Measurements from ENCODE around the gene DLG1. TPM values are rescaled to one million over a fixed set of nuclear protein-coding genes. Genes with fewer than 3 reads are reported as not detected.

DLG1 gene
- total RNA-seq, 2 experiments from 2014 or later: 48.9 to 95.1 TPM

DNA sequence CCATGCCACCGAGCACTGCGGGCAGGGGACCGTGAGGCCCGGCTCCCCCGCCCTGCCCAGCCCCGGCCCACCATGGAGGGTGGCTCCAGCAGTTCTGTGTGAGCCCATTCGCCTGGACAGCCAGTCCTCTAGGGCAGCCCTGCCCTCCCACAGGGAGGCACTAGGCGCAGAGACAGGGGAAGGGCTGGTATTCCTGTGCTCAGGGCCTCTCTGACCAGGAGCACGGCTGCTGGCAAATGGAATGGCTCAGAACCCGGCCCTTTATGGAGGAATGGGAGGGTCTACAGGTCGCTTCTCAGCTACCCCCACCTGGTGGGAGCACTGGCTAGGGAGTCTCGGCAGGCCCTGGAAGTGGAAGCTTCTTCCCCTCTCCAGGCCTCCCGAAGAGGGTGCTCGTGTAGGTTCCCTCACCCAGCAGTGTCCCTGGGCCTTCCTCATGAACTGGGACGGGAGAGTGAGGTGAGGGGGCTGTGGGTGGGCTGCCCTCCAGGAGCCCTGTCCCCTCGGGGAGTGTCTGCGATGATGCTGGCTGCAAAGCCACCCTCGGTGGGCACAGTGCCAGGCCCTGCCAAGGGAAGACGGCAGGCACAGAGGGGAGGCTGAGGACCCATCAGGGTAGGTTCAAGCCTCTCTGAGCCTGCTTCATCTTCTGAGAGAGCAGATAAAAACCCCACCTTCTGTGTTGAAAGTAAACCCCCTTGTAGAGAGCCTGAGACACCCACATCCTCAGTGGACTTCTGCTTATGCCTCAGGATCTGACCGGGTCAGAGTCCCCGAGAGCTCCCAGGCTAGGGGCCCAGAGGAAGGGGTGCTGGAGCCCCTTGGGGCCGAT lies 270.3 kb downstream of the DLG1 start:
- Histone ChIP-seq H3K27ac (ENCODE audit: low read depth, low read length, poor library complexity, severe bottlenecking) (no peak overlapping the region), H3K4me2 (ENCODE audit: low read length) (peak overlapping the region; percentile 83), H4K20me1 (ENCODE audit: insufficient read depth, low read length) (no peaks in the 10 kb centered on the region), H3K4me3 (ENCODE audit: low read depth, low read length, poor library complexity, severe bottlenecking) (peak overlapping the region; percentile 74), H3K9me3 (ENCODE audit: low read length) (no peaks in the 10 kb centered on the region), H2AFZ (ENCODE audit: low read length) (peak overlapping the region; percentile 88; the same call in 1 of the 2 replicates), H3K9me2 (ENCODE audit: insufficient read depth, low read length) (no peaks in the 10 kb centered on the region), H3K79me2 (ENCODE audit: insufficient read depth, low read depth, low read length) (no peaks in the 10 kb centered on the region), H3K4me1 (ENCODE audit: insufficient read depth, low read length, poor library complexity, severe bottlenecking) (peaks cover 27% of the 10 kb centered on the region), H3K36me3 (ENCODE audit: insufficient read depth, low read length) (no peaks in the 10 kb centered on the region)
- intact Hi-C loops (cut with micrococcal nuclease; ENCODE audit: unreplicated experiment): no loop called here
- DNase-seq (ENCODE audit: low spot score): no peak
- no TSS peak for BruUV-seq (replicated peaks)
- ChIA-PET CTCF (ENCODE audit: unreplicated experiment) (no interaction called here), POLR2A (interaction anchor here (0.9 kb wide), 1 partner anchor 13 kb away, joined by 3 read pairs; no protein-coding TSS in a partner anchor)
- TF ChIP-seq, protein P1, sequence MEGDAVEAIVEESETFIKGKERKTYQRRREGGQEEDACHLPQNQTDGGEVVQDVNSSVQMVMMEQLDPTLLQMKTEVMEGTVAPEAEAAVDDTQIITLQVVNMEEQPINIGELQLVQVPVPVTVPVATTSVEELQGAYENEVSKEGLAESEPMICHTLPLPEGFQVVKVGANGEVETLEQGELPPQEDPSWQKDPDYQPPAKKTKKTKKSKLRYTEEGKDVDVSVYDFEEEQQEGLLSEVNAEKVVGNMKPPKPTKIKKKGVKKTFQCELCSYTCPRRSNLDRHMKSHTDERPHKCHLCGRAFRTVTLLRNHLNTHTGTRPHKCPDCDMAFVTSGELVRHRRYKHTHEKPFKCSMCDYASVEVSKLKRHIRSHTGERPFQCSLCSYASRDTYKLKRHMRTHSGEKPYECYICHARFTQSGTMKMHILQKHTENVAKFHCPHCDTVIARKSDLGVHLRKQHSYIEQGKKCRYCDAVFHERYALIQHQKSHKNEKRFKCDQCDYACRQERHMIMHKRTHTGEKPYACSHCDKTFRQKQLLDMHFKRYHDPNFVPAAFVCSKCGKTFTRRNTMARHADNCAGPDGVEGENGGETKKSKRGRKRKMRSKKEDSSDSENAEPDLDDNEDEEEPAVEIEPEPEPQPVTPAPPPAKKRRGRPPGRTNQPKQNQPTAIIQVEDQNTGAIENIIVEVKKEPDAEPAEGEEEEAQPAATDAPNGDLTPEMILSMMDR (conservative IDR thresholded peaks at IDR 0.05; ENCODE audit: low read length): no peak
- TF ChIP-seq EZH2phosphoT487 (IDR thresholded peaks at IDR 0.05; ENCODE audit: borderline replicate concordance, low read depth, low read length): no peak

DNA sequence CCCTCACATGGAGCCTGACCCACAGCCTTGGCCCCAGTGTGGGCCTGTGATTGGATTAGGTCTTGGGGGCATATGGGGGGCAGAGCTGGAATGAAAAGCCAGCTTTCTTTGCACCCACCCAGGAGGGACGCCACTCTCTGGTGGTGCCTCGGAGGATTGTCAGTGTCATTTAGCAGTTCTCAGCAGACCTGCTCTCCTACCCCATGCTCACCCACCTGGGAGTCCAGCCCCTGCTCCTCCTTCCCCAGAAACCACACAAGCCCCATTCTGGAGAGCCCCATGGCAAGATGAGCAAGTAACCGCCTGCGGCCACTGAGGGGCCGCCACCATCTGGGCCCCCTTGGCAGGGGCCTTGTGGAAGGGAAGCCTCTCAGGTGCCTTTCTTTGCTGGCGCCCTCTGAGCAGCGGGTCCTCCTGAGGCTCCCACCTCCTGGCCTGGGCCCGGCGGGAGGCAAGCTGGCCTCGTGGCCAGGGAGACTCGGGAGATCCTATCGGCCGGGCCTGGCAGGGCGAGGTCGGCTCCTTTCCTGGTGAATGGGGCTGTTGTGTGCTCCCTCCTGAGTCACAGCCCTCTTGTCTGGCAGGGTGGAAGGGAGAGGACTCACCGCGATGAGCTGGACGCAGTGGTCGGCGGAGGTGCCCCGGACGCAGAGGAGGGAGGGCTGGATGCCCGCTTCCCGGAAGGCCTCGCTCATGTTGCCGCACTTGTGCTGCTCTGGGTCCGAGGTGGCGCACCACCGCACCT lies 271.1 kb downstream of the DLG1 start:
- CTCF ChIA-PET (ENCODE audit: unreplicated experiment): no interaction called here
- H3K27ac ChIP-seq (ENCODE audit: low read depth, low read length, poor library complexity, severe bottlenecking): no peak overlapping the region
- H3K4me3 ChIP-seq (ENCODE audit: low read depth, low read length, poor library complexity, severe bottlenecking): no peak overlapping the region
- no peak for TF ChIP-seq EZH2phosphoT487 (IDR thresholded peaks at IDR 0.05; ENCODE audit: borderline replicate concordance, low read depth, low read length)
- TF ChIP-seq, protein P1 (conservative IDR thresholded peaks at IDR 0.05; ENCODE audit: low read length): no peak
- no peaks in the 10 kb centered on the region for H3K36me3 ChIP-seq (ENCODE audit: insufficient read depth, low read length)
- intact Hi-C loops (cut with micrococcal nuclease; ENCODE audit: unreplicated experiment): no loop called here
- no peaks in the 10 kb centered on the region for H3K9me3 ChIP-seq (ENCODE audit: low read length)
- no peak overlapping the region for H2AFZ ChIP-seq (ENCODE audit: low read length)
- H3K4me2 ChIP-seq (ENCODE audit: low read length): no peak overlapping the region
- H3K9me2 ChIP-seq (ENCODE audit: insufficient read depth, low read length): no peaks in the 10 kb centered on the region
- H4K20me1 ChIP-seq (ENCODE audit: insufficient read depth, low read length): no peaks in the 10 kb centered on the region
- BruUV-seq (replicated peaks): no TSS peak
- POLR2A ChIA-PET: no interaction called here
- H3K79me2 ChIP-seq (ENCODE audit: insufficient read depth, low read depth, low read length): no peaks in the 10 kb centered on the region
- peaks cover 35% of the 10 kb centered on the region for H3K4me1 ChIP-seq (ENCODE audit: insufficient read depth, low read length, poor library complexity, severe bottlenecking)
- no peak for DNase-seq (ENCODE audit: low spot score)
